ENCODE results near the gene CASP2. TPM values are rescaled to one million over a fixed set of nuclear protein-coding genes. Genes with fewer than 3 reads are reported as not detected.

The CASP2 gene
- total RNA-seq, 1 donor from 2014 or later: 39.8 TPM

GRCh38 chr7:143341842-143342241 lies 53.7 kb downstream of the CASP2 start:
- no peak for DNase-seq (ENCODE audit: low spot score)
- H3K9me3 ChIP-seq (ENCODE audit: low read depth): no peaks in the 10 kb centered on the region
- peaks cover 15% of the 10 kb centered on the region for H3K27me3 Mint-ChIP-seq (ENCODE audit: insufficient read depth, low read depth)
- H3K27ac ChIP-seq: no peak overlapping the region
- no peaks in the 10 kb centered on the region for H4K20me1 ChIP-seq (ENCODE audit: low read depth)
- H3K27me3 ChIP-seq: peaks cover 22% of the 10 kb centered on the region
- H3K4me3 ChIP-seq: no peak overlapping the region
- H3K4me3 Mint-ChIP-seq: no peak overlapping the region
- peaks cover 1% of the 10 kb centered on the region for H3K9me3 Mint-ChIP-seq
- no peaks in the 10 kb centered on the region for H3K36me3 Mint-ChIP-seq
- peaks cover 16% of the 10 kb centered on the region for H3F3A ChIP-seq (ENCODE audit: low read depth)
- H2AFZ ChIP-seq (replicated peaks): no peak overlapping the region
- H3K4me1 Mint-ChIP-seq: peaks cover 5% of the 10 kb centered on the region
- no peaks in the 10 kb centered on the region for H3K36me3 ChIP-seq
- no peak overlapping the region for H3K9ac ChIP-seq
- no peak overlapping the region for H3K27ac Mint-ChIP-seq
- peaks cover 4% of the 10 kb centered on the region for H3K4me1 ChIP-seq
- H3K4me2 ChIP-seq: no peak overlapping the region
- no peaks in the 10 kb centered on the region for H3K79me2 ChIP-seq (ENCODE audit: low read depth)
- TF ChIP-seq CTCF (IDR thresholded peaks at IDR 0.05): no peak
- TF ChIP-seq EZH2 (IDR thresholded peaks at IDR 0.05): no peak
- no peak for TF ChIP-seq EZH2phosphoT487 (IDR thresholded peaks at IDR 0.05)

GRCh38 chr7:143343596-143343995 lies 55.4 kb downstream of the CASP2 start:
- no peak overlapping the region for H2AFZ ChIP-seq (replicated peaks)

GRCh38 chr7:143345428-143345900 lies 57.3 kb downstream of the CASP2 start:
- Mint-ChIP-seq H3K9me3 (peaks cover 4% of the 10 kb centered on the region), H3K27ac (no peak overlapping the region), H3K4me1 (peaks cover 5% of the 10 kb centered on the region), H3K4me3 (peak overlapping the region; percentile 65), H3K27me3 (ENCODE audit: insufficient read depth, low read depth) (peaks cover 21% of the 10 kb centered on the region), H3K36me3 (no peaks in the 10 kb centered on the region)
- Histone ChIP-seq H3F3A (ENCODE audit: low read depth) (peaks cover 16% of the 10 kb centered on the region), H3K4me3 (peak overlapping the region; percentile 32), H2AFZ (replicated peaks) (peak overlapping the region; percentile 94), H4K20me1 (ENCODE audit: low read depth) (no peaks in the 10 kb centered on the region), H3K4me1 (peaks cover 4% of the 10 kb centered on the region), H3K27me3 (peaks cover 31% of the 10 kb centered on the region), H3K27ac (no peak overlapping the region), H3K36me3 (no peaks in the 10 kb centered on the region), H3K4me2 (peak overlapping the region; percentile 68), H3K9ac (no peak overlapping the region), H3K79me2 (ENCODE audit: low read depth) (no peaks in the 10 kb centered on the region), H3K9me3 (ENCODE audit: low read depth) (no peaks in the 10 kb centered on the region)
- TF ChIP-seq EZH2 (IDR thresholded peaks at IDR 0.05) (peak; percentile 48), EZH2phosphoT487 (IDR thresholded peaks at IDR 0.05) (no peak), CTCF (IDR thresholded peaks at IDR 0.05) (peak; percentile 55)
- DNase-seq (ENCODE audit: low spot score): peak; percentile 88

More at GRCh38 chr7:143343596-143343995, 55.4 kb downstream of the CASP2 start:
- DNase-seq (ENCODE audit: low spot score): no peak
- Mint-ChIP-seq H3K27me3 (ENCODE audit: insufficient read depth, low read depth) (peaks cover 15% of the 10 kb centered on the region), H3K4me1 (peaks cover 5% of the 10 kb centered on the region), H3K9me3 (peaks cover 4% of the 10 kb centered on the region), H3K27ac (no peak overlapping the region), H3K36me3 (no peaks in the 10 kb centered on the region), H3K4me3 (no peak overlapping the region)
- Histone ChIP-seq H3K4me3 (no peak overlapping the region), H3K9me3 (ENCODE audit: low read depth) (no peaks in the 10 kb centered on the region), H3K4me1 (peaks cover 4% of the 10 kb centered on the region), H4K20me1 (ENCODE audit: low read depth) (no peaks in the 10 kb centered on the region), H3K27me3 (peaks cover 31% of the 10 kb centered on the region), H3K79me2 (ENCODE audit: low read depth) (no peaks in the 10 kb centered on the region), H3K4me2 (no peak overlapping the region), H3K9ac (no peak overlapping the region), H3K36me3 (no peaks in the 10 kb centered on the region), H3K27ac (no peak overlapping the region), H3F3A (ENCODE audit: low read depth) (peaks cover 16% of the 10 kb centered on the region)
- TF ChIP-seq CTCF (IDR thresholded peaks at IDR 0.05) (no peak), EZH2phosphoT487 (IDR thresholded peaks at IDR 0.05) (no peak)

All from neural progenitor cell (in vitro differentiated cells).